ENCODE data around the gene CKAP2. TPM values are rescaled to one million over a fixed set of nuclear protein-coding genes. Genes with fewer than 3 reads are reported as not detected.

Gene CKAP2
- total RNA-seq, 4 donors from 2014 or later, result 9.8 to 38.0 (median 13.7) TPM

- Histone ChIP-seq H3K4me3 (no peak overlapping the region), H3K27ac (no peak overlapping the region), H3K4me1 (no peaks in the 10 kb centered on the region), H3K9me3 (no peaks in the 10 kb centered on the region), H3K27me3 (no peaks in the 10 kb centered on the region), H3K36me3 (peaks cover 0 to 81% (median 0%) of the 10 kb centered on the region in 3 donors)
- TF ChIP-seq POLR2A (IDR thresholded peaks at IDR 0.05) (no peak), CTCF (IDR thresholded peaks at IDR 0.05) (no peak)
- DNase-seq, result no peak
These were observed 22.8 kb upstream of the CKAP2 start for GRCh38 chr13:52432456-52432855.

DNA sequence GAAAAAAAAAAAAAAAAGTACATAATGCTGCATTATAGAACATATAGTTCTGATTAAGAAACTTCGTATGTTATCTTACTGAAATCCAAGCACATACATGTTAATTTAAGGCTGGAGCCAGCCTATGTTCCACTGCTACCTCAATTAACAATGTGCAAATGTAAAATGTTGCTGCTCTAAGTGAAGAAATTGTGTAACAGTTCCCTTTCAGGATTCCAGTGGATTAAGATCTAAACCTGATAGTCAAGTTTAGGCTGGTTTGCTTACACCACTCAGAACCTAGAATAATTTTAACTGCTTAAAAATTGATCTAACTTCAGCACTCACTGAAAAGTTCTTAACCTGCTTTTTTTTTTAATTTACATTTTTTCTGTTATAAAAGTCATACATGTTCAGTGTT is 9.0 kb upstream of the CKAP2 start:
- TF ChIP-seq POLR2A (IDR thresholded peaks at IDR 0.05) (no peak), CTCF (IDR thresholded peaks at IDR 0.05) (no peak)
- Histone ChIP-seq H3K27me3 (no peaks in the 10 kb centered on the region), H3K4me1 (peaks cover 0 to 17% (median 4%) of the 10 kb centered on the region in 4 donors), H3K27ac (no peak overlapping the region), H3K4me3 (no peak overlapping the region), H3K9me3 (no peaks in the 10 kb centered on the region), H3K36me3 (peaks cover 0 to 11% (median 0%) of the 10 kb centered on the region in 3 donors)
- DNase-seq, result no peak

DNA sequence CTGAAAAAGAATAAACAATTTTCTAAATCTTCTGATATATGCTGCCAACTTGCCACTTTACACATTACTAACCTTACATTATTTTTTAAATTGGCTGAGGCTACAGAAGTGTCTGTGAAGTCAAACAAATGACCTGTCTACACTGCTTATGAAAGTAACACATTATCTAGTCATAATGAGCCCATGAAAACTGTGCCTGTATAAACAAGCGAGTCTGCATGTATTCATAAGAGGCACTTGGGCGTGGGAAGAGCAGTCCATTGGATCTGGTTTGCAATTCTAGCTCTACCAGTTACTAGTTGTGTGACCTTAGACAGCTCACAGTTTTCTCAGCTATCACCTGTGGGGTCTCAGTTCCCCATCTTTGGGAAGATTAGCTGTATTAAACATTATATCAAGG is 7.9 kb upstream of the CKAP2 start:
- DNase-seq, result no peak
- H3K27ac ChIP-seq, result no peak overlapping the region
- H3K36me3 ChIP-seq, result peaks cover 0 to under 1% (median 0%) of the 10 kb centered on the region in 3 donors

GRCh38 chr13:52447815-52448552 is 7.3 kb upstream of the CKAP2 start:
- no peak for TF ChIP-seq POLR2A (IDR thresholded peaks at IDR 0.05)
- TF ChIP-seq CTCF (IDR thresholded peaks at IDR 0.05), result no peak
- Histone ChIP-seq H3K4me1 (peaks cover 0 to 17% (median 4%) of the 10 kb centered on the region in 4 donors), H3K27ac (no peak overlapping the region)

More for the DNA sequence above, 7.9 kb upstream of the CKAP2 start:
- Histone ChIP-seq H3K4me3 (no peak overlapping the region), H3K4me1 (peaks cover 0 to 17% (median 4%) of the 10 kb centered on the region in 4 donors), H3K9me3 (no peaks in the 10 kb centered on the region), H3K27me3 (no peaks in the 10 kb centered on the region)
- no peak for TF ChIP-seq POLR2A (IDR thresholded peaks at IDR 0.05)
- no peak for TF ChIP-seq CTCF (IDR thresholded peaks at IDR 0.05)

GRCh38 chr13:52449331-52450011 is 5.8 kb upstream of the CKAP2 start:
- H3K27ac ChIP-seq, result peak overlapping the region; percentile 91 to 99 (median 97)
- peaks cover 0 to 20% (median 7%) of the 10 kb centered on the region in 4 donors for H3K4me1 ChIP-seq
- no peak for DNase-seq
- H3K4me3 ChIP-seq, result peak overlapping the region; percentile 62 to 90 (median 72)
- H3K9me3 ChIP-seq, result no peaks in the 10 kb centered on the region
- H3K27me3 ChIP-seq, result no peaks in the 10 kb centered on the region
- H3K36me3 ChIP-seq, result no peaks in the 10 kb centered on the region
- no peak for TF ChIP-seq CTCF (IDR thresholded peaks at IDR 0.05)
- peak in 1 of 2 donors; percentile 18 for TF ChIP-seq POLR2A (IDR thresholded peaks at IDR 0.05)

More at GRCh38 chr13:52447815-52448552, 7.3 kb upstream of the CKAP2 start:
- DNase-seq, result no peak
- Histone ChIP-seq H3K27me3 (no peaks in the 10 kb centered on the region), H3K36me3 (no peaks in the 10 kb centered on the region), H3K9me3 (no peaks in the 10 kb centered on the region), H3K4me3 (no peak overlapping the region)

All from Peyer's patch (tissue), 4 donors.